ENCODE measurements around the gene CCDC69.

The CCDC69 gene

GRCh38 chr5:151168602-151169344 lies 55.1 kb downstream of the CCDC69 start:
- TF ChIP-seq CTCF (IDR thresholded peaks at IDR 0.05; ENCODE audit: insufficient read depth, low read depth, low read length, missing control alignments) = no peak
- no peak for DNase-seq (ENCODE audit: low read depth)
- H3K4me3 ChIP-seq (ENCODE audit: low read depth, low read length) = no peak overlapping the region

- DNase-seq (ENCODE audit: low read depth) = no peak
- no peak overlapping the region for H3K4me3 ChIP-seq (ENCODE audit: low read depth, low read length)
- no peak for TF ChIP-seq CTCF (IDR thresholded peaks at IDR 0.05; ENCODE audit: insufficient read depth, low read depth, low read length, missing control alignments)
These were observed 56.9 kb downstream of the CCDC69 start for GRCh38 chr5:151167022-151167421.

DNA sequence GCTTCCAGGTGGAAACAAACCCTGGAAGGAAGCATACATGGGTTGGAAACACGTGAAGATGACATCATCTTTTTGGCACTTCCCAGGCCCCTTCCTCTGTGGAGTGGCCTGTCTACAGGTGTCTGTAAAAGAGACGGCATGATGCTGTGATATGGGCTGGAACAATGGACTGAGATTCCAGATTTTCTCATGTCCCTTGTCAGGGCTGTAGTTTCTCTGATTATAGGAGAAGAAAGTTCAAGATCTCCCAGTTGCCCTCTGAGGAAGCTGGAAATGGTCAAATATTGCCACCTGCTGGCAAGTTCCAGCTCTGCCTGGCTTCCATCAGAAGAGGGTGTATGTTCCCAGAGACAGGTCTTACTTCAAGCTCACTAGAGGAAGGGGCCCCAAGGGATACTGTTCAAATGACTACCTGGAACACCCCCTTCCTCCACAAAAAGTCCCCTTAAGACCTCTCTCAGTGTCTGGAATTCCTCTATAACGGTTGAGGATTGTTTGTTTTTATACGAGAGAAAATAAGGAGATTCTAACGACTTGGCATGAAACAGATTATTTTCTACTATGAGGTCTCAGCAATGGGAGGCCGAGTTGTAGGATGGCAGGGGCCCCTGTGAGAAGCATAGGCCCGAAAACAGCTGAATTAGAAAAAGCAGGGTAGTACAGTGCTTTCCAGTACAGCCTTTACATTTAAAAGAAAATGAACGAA lies 59.1 kb downstream of the CCDC69 start:
- peak; percentile 90 for TF ChIP-seq CTCF (IDR thresholded peaks at IDR 0.05; ENCODE audit: insufficient read depth, low read depth, low read length, missing control alignments)
- H3K4me3 ChIP-seq (ENCODE audit: low read depth, low read length) = no peak overlapping the region

GRCh38 chr5:151162776-151163175 lies 61.1 kb downstream of the CCDC69 start:
- no peak for DNase-seq (ENCODE audit: low read depth)
- H3K4me3 ChIP-seq (ENCODE audit: low read depth, low read length) = no peak overlapping the region
- no peak for TF ChIP-seq CTCF (IDR thresholded peaks at IDR 0.05; ENCODE audit: insufficient read depth, low read depth, low read length, missing control alignments)

More for the DNA sequence above, 59.1 kb downstream of the CCDC69 start:
- peak; percentile 89 for DNase-seq (ENCODE audit: low read depth)

DNA sequence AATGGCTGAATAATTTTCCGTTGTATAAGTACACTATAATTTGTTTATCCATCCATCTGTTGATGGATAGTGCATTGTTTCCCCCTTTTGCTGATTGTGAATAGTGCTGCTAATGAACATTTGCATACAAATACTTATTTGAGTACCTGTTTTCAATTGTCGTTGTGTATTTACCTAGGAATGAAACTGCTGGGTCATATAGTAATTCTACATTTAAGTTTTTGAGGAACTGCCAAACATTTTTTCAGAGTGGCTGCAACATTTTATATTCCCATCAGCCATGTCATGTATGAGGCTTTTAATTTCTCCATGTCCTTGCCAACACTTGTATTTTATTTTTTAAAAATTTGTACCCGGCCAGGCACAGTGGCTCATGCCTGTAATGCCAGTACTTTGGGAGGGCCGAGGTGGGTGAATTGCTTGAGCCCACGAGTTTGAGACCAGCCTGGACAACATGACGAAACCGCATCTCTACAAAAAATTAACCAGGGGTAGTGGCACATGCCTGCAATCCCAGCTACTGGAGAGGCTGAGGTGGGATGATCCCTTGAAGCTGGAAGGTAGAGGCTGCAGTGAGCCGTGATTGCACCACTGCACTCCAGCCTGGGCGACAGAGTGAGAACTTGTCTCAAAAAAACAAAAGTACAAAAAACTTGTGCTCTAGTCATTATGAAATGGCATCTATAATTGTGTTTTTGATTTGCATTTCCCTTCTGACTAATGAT lies 64.1 kb downstream of the CCDC69 start:
- H3K4me3 ChIP-seq (ENCODE audit: low read depth, low read length) = no peak overlapping the region
- DNase-seq (ENCODE audit: low read depth) = peak; percentile 60
- TF ChIP-seq CTCF (IDR thresholded peaks at IDR 0.05; ENCODE audit: insufficient read depth, low read depth, low read length, missing control alignments) = no peak

DNA sequence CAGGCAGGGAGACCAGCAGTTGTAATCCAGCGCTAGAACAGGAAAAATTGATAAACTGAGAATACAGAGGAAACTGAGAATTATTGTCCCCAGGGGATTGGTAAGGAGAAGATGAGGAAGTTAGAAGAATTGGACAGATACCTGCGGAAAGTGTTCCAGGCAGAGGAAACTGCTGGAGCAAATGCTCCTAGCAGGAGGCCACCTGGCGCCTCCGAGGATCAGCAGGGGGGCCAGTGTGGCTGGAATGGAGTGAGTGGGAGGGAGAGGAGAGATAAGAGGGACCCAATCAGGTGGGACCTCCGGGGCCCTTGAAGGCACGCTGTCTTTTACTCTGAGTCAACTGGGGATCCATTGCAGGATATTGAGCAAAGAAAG lies 65.6 kb downstream of the CCDC69 start:
- DNase-seq (ENCODE audit: low read depth) = peak; percentile 62
- no peak for TF ChIP-seq CTCF (IDR thresholded peaks at IDR 0.05; ENCODE audit: insufficient read depth, low read depth, low read length, missing control alignments)
- H3K4me3 ChIP-seq (ENCODE audit: low read depth, low read length) = peak overlapping the region; percentile 94
